HG03064 (cell line): ENCODE results near the gene ZDHHC19.

ENCODE experiments used
- ATAC-seq: cut with Tn5 transposase; IDR thresholded peaks from one replicate; pipeline ENCODE4 v1.9.1; 2021; ENCODE audit warnings: low read depth; ENCODE audit not compliant: unreplicated experiment

The ZDHHC19 gene

DNA sequence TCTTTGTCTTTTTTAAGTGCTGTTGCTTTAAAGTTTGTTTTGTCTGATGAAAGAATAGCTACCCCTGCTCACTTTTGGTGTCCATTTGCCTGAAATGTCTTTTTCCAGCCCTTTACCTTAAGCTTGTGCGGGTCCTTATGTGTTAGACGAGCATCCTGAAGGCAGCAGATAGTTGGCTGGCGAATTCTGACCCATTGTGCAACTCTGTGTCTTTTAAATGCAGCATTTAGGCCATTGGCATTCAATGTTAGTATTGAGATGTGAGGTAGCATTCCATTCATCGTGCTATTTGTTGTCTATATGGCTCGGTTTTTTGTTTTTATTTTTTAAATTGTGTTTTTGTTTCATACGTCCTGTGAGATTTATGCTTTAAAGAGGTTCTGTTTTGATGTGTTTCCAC is 55.0 kb downstream of the ZDHHC19 start:
- ATAC-seq, result no peak

DNA sequence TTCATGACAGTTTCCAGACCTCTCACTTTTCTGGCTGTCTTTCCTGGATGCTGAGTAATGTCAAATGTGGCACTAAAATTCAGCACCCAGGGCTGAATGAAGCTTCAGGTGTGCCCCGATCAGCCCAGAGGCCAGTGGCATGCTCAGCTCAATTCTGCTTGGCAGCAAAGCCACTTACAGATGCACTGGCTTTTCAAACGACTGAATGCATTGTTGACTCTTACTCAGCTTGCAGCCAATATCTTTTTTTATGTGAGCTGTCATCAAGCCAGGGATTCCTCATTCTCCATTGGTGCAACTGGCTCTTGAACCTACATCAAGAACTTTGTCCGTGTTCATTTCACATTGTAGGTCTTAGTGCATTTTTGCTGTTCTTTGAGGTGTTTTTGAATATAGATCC is 60.7 kb downstream of the ZDHHC19 start:
- ATAC-seq, result no peak

DNA sequence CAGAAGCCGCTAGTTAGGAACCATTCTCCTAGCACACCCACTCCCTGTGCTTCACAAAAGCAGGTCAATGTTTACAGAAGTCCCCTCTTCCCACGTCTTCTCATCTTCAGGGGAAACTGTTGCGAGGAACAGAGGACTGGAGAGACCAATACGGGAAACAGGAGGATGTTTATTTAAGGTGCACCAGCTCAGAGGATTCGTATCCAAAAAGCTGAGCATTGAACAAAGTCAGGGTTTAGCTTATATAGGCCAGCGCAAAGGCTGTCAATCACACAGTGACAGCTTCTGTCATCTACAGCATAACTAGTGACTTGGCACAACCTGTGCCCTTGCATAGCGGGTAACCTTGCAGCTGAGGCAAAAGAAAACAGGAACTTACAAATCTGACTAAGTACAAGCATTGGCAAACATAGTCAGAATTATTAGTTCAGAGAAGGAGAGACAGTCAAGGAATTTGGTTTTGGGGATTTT is 61.3 kb downstream of the ZDHHC19 start:
- no peak for ATAC-seq

DNA sequence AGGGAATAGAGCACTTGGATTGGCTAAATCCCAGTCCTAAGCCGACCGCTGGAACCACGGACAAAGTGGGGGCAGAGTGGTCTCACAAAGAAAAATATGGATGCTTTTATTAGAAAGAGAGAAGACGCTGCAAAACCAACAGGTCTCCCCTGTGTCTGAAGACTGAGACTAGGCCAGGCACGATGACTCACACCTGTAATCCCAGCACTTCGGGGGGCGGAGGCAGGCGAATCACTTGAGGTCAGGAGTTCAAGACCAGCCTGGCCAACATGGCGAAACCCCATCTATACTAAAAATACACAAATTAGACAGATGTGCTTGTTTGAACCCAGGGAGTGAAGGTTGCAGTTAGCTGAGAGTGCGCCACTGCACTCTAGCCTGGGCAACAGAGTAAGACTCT is 61.8 kb downstream of the ZDHHC19 start:
- ATAC-seq, result no peak
